HG03558 (cell line): Measurements from ENCODE around the gene COPZ1.
"Not testable (repeated sequence)": the region's sequence is repeated elsewhere in the genome, so short reads cannot be mapped to it uniquely, and the experiment has no call there.

ENCODE experiments used
- ATAC-seq: cut with Tn5 transposase; IDR thresholded peaks from one replicate; pipeline ENCODE4 v1.9.1; 2021; ENCODE audit warnings: moderate number of reproducible peaks; ENCODE audit not compliant: unreplicated experiment; ENCODE audit errors: extremely low read depth

The COPZ1 gene

GRCh38 chr12:54294152-54294952, 30.6 kb upstream of the COPZ1 start:
- ATAC-seq = no peak

DNA sequence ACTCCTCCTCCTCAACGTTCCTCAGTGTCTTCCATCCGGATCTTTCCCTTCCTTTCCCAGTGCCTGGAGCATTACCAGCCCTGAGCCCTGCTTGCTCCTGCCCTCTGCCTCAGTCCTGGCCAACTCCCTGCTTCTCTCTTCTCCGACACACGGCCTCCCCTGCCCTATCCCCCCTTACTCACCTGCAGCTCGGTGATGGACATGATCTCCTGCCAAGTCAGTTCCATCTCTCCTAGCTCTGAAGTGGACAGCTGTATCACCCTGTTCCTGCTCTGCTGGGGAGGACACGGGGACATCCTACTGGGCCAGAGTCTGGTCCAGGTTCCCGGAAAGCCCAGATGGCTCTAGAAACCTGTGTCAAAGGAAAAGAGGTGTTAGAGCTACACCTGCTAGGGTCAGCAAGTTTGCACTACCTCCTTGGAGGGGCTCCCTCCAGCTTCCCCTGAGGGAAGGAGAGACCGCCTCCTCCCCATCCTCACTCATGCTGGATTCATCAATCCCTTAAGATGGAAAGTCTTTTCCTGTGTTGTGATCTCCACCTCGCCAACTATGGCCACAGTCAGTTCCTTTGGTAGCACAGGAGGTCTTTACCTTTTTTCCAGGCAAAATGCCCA, 29.9 kb upstream of the COPZ1 start:
- no peak for ATAC-seq

- ATAC-seq = no peak
Measured at GRCh38 chr12:54296393-54297099, 28.4 kb upstream of the COPZ1 start.

DNA sequence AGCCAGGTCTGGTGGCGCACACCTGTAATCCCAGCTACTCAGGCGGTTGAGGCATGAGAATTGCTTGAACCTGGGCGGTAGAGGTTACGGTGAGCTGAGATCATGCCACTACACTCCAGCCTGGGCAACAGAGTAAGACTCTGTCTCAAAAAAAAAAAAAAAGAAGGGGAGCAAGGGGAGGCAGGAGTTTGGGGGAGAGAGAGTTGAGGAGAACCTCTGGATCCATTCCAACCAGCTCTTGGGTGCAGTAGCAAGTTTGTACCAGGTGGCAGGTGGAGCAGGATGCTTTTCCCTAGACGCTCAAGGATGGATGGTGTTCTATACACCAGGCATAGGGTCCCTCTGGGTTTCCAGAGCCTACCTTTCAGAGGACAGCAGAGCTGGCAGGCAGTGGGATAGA, 26.0 kb upstream of the COPZ1 start:
- no peak for ATAC-seq

DNA sequence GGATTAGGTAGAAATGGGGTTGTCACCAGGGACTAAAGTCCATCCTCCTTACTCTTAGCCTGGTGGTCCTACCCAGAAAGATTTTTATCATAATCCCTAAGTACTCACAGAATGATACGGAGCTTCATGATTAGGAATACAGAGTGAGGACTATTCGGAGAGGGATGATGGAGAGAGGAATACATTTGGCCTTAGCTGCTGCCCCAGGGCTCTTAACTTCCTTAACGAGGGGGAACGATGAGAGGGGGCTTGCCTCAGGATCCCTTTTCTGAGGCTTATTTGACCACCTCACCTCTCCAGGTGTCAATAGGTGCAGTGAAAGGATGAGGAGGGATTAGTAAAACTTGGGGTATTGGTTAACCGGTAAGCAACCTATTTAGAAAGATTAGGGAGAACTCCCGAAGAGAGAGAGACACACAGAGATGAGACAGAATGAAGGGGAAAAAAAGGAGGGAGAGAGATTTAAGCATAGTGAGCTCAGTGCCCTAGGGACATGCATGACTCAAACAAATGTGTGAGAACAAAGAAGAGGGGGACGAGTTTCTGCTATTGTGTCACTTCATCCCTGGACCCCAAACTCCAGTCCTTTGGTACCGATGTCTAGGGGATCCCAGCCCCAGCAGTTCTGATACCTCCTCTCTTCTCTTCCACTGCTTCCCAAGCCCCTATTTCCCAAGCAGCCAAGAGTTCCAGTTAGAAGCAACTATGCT, 25.3 kb upstream of the COPZ1 start:
- no peak for ATAC-seq

DNA sequence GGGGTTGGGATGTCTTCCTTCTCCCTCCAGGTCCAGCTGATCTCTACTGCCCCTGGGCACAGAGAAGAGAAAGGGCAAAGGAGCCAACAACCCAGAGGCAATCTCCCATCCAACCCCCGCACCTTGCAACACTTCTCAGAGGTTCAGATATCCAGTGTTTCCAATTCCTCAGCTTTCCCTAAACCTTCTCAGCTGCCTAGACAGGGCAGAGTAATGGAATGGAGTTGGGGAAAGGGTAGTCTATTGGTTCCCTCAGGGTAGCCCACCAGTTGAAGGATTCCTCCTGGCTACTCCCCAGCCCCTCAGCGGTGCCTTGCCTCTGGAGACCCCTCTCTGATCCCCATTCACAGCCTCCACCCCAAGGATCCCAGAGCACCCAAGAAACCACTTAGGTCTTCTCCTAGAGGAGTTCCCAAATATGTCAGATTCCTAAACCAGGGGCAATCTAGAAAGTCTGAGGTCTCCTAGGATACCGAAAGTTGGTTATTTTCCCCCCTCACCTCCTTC, 24.7 kb upstream of the COPZ1 start:
- no peak for ATAC-seq

GRCh38 chr12:54300732-54301427, 24.1 kb upstream of the COPZ1 start, which contains the start of gene NFE2:
Gene NFE2, minus strand, starts transcription at chr12:54301015. Its CDS starts 5,767 bp downstream, at chr12:54295248.
- no peak for ATAC-seq

GRCh38 chr12:54301428-54302048, 23.4 kb upstream of the COPZ1 start:
- no peak for ATAC-seq

- no peak for ATAC-seq
Measured at GRCh38 chr12:54303640-54304039, 21.3 kb upstream of the COPZ1 start.

DNA sequence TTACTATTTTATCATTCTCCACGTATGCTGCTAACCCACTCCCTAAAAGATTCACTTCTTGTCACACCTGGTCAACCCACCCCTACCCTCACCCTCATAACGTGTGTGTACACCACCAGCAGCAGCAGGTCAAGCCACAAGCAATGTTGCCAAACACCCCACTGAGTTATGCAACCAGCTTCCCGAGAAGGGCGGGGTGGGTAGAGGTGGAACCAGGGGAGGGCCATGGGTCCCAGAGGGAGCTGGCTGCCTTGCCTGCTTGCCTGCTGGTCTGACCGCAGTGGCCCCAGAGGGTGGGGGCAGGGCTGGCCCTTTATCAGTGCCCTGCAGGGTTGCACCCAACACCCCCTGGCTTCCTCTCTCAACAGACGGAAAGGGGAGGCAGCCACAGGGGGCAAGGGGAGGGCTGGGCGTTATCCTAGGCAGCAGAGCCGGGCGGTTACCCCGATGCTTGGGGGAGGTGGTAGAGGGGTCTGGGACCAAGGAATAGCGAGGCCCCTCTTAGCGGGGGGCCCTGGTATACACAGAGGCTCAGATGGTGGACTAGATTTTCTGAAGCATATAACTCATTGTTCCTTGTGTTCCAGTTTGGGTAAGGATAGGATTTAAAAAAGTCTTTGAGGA, 20.6 kb upstream of the COPZ1 start:
- no peak for ATAC-seq

GRCh38 chr12:54306925-54307741, 17.8 kb upstream of the COPZ1 start:
- no peak for ATAC-seq

GRCh38 chr12:54311051-54311450, 13.9 kb upstream of the COPZ1 start:
- no peak for ATAC-seq

- not testable (repeated sequence) for ATAC-seq
Measured at GRCh38 chr12:54312309-54312708, 12.6 kb upstream of the COPZ1 start.

DNA sequence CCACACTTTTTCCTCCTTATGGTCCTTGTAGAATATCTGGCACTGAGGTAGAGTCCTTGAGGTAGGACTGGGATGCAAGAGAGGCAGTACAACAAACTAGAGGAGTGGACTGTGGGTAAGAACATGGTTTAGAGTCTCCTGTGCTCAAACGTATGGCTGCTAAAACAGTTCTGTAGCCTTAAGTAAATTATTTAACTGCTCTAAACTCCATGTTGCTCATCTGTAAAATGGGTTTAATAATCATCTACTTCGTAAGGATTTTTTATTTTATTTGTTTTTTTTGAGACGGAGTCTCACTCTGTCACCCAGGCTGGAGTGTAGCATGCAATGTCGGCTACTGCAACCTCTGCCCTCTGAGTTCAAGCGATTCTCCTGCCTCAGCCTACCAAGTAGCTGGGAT, 3.6 kb upstream of the COPZ1 start:
- ATAC-seq = no peak

GRCh38 chr12:54325442-54326109, 645 bp downstream of the COPZ1 start:
- ATAC-seq = not testable (repeated sequence)

- ATAC-seq = no peak
Measured at GRCh38 chr12:54328595-54329337, 3.8 kb downstream of the COPZ1 start.

DNA sequence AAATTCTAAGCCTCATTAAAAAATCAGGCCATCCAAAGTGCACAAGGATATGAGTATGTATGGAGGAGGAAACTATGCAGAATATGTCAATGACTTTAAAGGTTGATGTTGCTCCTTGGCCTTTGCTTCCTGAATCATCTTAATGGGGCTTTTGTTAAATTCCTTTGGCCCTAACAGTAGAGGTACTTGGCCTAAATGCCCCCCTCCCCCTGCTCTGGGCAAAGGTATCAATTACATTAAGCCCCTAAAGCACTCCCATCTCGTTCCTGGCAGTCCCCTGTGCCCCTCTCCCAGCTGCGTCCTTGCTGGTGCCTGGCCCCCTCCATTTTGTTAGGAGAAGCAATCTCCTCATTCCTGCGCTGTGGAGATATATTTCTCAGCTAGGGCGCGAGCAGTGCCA, 4.8 kb downstream of the COPZ1 start:
- no peak for ATAC-seq
